HG03060 (cell line): ENCODE measurements around the gene VAT1L.

ENCODE experiments used
- ATAC-seq: cut with Tn5 transposase; IDR thresholded peaks from one replicate; pipeline ENCODE4 v1.9.1; 2021; ENCODE audit warnings: low read depth, moderate number of reproducible peaks; ENCODE audit not compliant: unreplicated experiment

VAT1L gene

DNA sequence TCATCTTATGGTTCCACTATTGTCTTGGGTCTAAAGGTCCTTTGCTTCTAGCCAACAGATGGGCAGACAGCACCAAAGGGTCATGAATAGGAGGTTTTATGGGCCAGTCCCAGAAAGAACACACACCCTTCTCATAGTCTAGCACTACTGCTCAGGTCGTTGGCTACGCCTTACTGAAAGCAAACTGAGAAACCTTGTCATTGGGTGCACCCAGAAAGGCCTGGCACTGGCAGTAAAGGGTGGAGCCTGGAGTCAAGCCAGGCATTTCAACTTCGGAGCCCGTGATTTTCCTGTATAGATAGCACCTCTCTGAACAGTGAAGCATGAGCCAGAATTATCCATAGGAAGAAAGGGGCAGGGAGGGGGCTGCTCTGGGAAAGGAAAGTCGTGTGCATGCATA is 74.9 kb downstream of the VAT1L start:
- no peak for ATAC-seq

- no peak for ATAC-seq
These were observed 78.4 kb downstream of the VAT1L start for GRCh38 chr16:77866752-77867151.

DNA sequence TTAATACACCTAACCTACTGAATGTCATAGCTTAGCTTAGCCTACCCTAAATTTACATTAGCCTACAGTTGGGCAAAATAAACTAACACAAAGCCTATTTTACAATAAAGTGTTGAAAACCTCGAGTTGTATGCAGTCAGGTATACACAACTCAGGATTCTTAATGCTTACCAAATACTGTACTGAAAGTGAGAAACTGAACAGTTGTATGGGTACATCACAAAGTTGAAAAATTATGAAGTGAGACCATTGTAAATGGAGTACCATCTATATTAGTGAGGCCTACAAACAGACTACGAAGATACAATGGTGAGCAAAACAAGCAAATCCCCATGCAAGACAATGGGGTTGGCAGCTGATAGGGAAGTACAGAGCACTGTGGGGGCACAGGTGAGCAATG is 79.7 kb downstream of the VAT1L start:
- ATAC-seq, result peak; percentile 26

GRCh38 chr16:77868478-77868877 is 80.1 kb downstream of the VAT1L start:
- peak; percentile 70 for ATAC-seq

DNA sequence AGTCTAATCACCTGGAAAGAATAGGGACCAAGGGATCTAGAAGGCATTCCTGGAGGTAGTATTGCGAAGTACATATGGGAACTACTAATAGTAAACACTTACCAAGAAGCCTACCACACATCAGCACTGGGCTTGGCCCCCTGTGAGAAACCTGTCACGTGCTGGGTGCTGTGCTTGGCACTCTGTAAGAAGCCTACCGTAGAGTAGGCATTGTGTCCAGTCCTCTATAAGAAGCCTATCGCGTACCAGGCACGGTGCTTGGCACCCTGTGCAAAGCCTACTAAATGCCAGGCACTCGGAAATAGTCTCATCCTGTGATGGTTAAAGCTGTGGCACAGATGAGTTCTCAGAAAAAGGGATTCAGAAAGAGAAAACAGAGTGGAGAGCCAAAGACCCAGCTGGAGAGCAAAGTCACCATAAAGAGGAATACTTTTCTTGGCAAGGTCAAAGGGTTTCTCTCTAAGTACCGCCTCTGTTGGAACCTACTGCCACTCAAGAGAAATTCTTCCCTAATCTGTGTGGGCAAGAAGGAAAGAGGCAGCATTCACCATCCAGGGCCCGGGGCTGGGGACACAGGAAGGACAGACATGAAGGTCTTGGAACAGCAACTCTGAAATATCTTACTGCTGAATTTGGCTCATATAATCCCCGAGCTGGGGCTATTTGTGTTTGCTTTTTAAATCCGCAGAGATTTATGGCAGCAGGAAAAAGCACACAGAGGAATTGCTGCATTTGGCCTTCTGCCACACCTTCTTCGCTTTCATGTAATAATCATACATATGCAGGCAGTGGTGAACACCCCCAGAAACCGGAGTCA is 81.8 kb downstream of the VAT1L start:
- no peak for ATAC-seq

- no peak for ATAC-seq
These were observed 83.6 kb downstream of the VAT1L start for GRCh38 chr16:77871932-77872331.

DNA sequence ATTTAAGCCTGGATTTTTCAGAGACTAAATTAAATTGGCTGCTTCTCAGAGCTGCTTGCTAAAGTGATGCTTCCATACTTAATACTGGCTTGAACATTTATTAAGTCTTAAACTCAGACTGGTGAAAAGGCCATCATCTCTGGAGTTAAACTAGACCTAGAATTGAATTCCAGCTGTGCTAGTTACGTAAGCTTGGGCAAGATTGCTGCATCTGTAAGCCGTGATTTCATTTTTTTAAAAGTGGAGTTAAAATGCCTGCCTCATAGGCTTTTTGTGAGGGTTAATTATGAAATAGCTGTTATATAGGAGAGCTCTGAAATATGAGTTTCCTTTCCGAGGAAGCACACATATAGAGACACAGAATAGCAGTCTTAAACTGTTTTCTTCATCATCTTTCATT is 84.7 kb downstream of the VAT1L start:
- no peak for ATAC-seq

GRCh38 chr16:77874347-77874746 is 86.0 kb downstream of the VAT1L start:
- ATAC-seq, result no peak

DNA sequence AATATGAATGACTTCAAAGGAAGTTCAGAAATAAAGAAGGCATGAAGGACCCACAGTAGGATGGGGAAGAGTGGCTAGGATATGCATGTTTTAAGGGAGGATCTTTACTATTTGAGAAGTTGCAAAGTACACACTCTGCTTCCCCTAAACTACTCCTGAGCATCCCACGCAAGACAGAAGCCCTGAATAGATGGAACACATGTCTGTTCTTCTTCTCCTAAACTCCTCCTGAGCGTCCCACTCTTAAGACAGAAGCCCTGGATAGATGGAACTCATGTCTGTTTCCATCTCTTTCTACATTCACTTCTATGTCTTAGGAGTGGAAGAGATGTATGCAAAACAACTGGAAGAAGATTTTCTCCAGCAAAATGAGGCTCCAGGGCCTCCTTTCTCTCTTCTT is 88.4 kb downstream of the VAT1L start:
- no peak for ATAC-seq

- ATAC-seq, result no peak
These were observed 89.5 kb downstream of the VAT1L start for GRCh38 chr16:77877712-77878347.

DNA sequence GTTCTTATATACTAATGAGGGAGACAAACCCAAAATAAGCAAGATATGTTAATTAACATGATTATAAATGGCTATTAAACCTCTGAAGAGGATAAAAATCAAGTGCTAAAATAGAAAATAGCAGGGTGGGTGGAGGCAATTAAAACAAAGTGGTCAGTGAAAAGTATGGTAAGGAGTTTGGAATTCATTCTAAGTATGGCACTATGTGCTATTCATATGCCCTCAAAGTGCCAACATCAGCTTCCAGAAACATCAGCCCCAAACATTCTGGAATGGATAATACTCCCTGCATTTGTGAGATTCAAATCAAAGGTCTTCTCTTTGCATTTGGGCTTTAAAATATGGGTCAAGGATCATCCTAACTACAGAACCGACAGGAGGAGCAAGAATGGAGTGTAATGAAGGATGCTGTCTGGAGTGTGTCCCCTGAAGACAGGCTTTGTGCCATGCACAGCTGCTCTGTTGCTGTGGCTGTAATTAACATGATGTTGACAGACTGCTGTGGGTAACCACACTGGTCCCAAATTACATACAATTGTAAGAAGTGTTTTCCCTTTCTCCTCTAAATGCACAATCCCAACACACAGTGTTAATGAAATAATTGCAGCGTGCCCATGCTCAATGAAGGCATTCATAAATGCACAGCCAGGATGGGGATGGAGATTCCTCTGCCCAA is 93.1 kb downstream of the VAT1L start:
- ATAC-seq, result no peak

GRCh38 chr16:77882358-77882757 is 94.0 kb downstream of the VAT1L start:
- ATAC-seq, result no peak

GRCh38 chr16:77885571-77886295 is 97.4 kb downstream of the VAT1L start:
- no peak for ATAC-seq

- ATAC-seq, result no peak
These were observed 100.5 kb downstream of the VAT1L start for GRCh38 chr16:77888871-77889270.

DNA sequence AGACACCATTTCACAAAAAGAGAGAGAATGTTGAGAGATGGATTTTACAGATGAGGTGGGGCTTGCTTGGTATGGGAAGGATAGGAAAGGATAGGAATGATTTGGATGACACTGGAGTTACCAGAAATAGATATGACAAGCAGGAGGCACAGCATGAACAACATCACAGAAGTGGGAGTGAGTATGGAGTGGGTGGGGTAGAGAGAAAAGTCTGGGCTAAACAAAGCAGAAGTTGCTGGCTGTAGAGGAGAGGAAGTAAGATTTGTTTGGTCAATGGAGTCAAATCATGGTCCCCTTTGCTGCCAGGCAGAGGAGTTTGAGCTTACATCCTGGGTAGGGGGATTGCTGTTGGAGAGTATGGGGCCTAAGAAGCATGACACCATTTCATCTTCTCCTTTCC is 101.7 kb downstream of the VAT1L start:
- no peak for ATAC-seq

GRCh38 chr16:77894162-77894561 is 105.8 kb downstream of the VAT1L start:
- ATAC-seq, result no peak

DNA sequence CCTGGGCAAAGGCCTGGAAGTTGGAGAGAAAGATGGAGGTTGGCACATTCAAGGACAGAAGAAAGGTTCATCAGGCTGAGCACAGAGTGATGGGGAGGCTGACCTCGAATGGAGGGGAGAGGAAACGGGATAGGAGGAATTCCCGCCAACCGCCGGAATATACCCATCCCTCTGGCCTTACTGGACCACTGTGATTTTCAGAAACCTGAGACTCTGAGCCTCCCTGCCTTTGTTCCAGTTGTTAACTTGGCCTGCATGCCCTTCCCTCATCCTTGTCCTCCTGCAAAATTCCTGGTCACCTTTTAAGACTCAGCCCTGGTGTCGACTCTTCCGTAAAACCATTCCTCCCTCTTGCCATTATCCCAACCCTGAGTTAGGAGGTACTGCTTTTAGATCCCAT is 107.6 kb downstream of the VAT1L start:
- ATAC-seq, result no peak

- ATAC-seq, result no peak
These were observed 108.2 kb downstream of the VAT1L start for GRCh38 chr16:77896415-77897128.

DNA sequence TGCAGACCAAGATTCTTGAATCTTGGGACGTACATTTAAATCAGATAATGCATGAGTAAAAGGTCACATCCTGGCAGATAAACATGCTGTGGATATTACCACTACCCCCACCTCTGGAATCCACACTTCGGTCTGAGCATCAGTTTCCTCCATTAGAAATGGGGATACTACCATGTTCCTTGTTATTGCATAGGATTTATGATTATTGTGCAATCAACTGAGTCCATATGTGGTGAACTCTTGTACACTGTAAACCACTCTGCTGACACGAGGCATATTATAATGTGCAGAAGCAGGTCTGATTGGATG is 108.7 kb downstream of the VAT1L start:
- ATAC-seq, result no peak

DNA sequence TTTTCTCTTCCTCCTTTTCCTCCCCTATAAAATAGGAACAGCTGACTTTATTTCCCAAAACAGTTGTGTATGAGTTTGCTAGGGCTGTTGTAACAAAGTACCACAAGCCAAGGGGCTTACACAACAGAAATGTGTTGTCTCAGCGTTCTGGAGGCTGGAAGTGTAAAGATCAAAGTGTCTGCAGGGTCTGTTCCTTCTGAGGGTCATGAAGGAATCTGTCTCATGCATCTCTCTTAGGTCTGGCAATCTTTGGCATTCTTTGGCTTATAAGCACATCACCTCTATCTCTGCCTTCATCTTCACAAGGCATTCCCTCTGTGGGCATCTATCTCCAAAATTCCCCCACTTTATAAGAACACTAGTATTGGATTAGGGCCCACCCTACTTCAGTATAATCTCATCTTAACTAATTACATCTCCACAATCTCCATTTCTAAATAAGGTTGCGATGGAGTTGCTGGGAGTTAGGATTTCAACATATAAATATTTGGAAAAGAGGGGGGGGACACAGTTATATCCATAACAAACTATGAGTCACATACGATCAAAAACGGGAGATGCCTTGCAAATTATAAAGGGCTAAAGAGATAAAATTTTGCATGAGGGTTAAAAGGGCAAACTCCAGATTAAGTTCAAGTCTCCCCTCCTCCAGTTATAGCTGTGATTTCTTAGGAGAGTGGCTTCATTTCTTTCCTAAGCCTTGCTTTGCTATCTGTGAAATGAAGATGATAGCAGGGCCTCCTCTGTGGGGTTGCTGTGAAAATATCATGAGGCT is 109.7 kb downstream of the VAT1L start:
- ATAC-seq, result no peak
